ENCODE data around the gene ARMC5. TPM values are rescaled to one million over a fixed set of nuclear protein-coding genes. Genes with fewer than 3 reads are reported as not detected.
A peak's percentile ranks its signal among the peaks of the same experiment; 100 is the strongest.

The ARMC5 gene
- total and polyA plus RNA-seq, 12 donors: 3.8 to 11.9 (median 6.6) TPM

- intact Hi-C loops (cut with DNase I): loop anchor here in 4 of 10 donors (5.0 kb wide), 1 partner anchor 34 kb away; the partner anchor contains the start of gene RUSF1 (in 4 of the 4)
- peaks cover 0 to 52% (median 24%) of the 10 kb centered on the region in 9 donors for H3K36me3 ChIP-seq
- 84 to 85% methylated on average over 17 of the region's 17 CpGs for WGBS, 2 donors
Observed at GRCh38 chr16:31473264-31473984, 14.1 kb downstream of the ARMC5 start.

GRCh38 chr16:31474173-31474714 is 14.9 kb downstream of the ARMC5 start:
- Histone ChIP-seq H3K9me3 (no peaks in the 10 kb centered on the region), H3K27me3 (peaks cover 0 to 29% (median 0%) of the 10 kb centered on the region in 7 donors), H3K4me1 (peaks cover 8 to 34% (median 18%) of the 10 kb centered on the region in 9 donors), H3K27ac (no peak overlapping the region), H3K4me3 (no peak overlapping the region), H3K36me3 (peaks cover 0 to 54% (median 24%) of the 10 kb centered on the region in 9 donors)
- 76 to 79% methylated on average over 12 of the region's 12 CpGs for WGBS, 2 donors
- DNase-seq (no peak), ATAC-seq (no peak)
- intact Hi-C loops (cut with DNase I): loop anchor here in 4 of 10 donors (5.0 kb wide), 1 partner anchor 33 kb away; the partner anchor contains the start of gene RUSF1 (in 4 of the 4)
- TF ChIP-seq CTCF (IDR thresholded peaks at IDR 0.05): no peak

More at GRCh38 chr16:31473264-31473984, 14.1 kb downstream of the ARMC5 start:
- peak overlapping the region in 6 of 10 donors; percentile 90 to 96 (median 94) for H3K27ac ChIP-seq
- ATAC-seq (peak in 3 of 8 donors; percentile 0 to 2 (median 2)), DNase-seq (no peak)
- peaks cover 8 to 34% (median 18%) of the 10 kb centered on the region in 9 donors for H3K4me1 ChIP-seq
- no peak for TF ChIP-seq CTCF (IDR thresholded peaks at IDR 0.05)
- H3K9me3 ChIP-seq: no peaks in the 10 kb centered on the region
- peak overlapping the region in 4 of 10 donors; percentile 58 to 76 (median 69) for H3K4me3 ChIP-seq
- H3K27me3 ChIP-seq: peaks cover 0 to 29% (median 0%) of the 10 kb centered on the region in 7 donors

DNA sequence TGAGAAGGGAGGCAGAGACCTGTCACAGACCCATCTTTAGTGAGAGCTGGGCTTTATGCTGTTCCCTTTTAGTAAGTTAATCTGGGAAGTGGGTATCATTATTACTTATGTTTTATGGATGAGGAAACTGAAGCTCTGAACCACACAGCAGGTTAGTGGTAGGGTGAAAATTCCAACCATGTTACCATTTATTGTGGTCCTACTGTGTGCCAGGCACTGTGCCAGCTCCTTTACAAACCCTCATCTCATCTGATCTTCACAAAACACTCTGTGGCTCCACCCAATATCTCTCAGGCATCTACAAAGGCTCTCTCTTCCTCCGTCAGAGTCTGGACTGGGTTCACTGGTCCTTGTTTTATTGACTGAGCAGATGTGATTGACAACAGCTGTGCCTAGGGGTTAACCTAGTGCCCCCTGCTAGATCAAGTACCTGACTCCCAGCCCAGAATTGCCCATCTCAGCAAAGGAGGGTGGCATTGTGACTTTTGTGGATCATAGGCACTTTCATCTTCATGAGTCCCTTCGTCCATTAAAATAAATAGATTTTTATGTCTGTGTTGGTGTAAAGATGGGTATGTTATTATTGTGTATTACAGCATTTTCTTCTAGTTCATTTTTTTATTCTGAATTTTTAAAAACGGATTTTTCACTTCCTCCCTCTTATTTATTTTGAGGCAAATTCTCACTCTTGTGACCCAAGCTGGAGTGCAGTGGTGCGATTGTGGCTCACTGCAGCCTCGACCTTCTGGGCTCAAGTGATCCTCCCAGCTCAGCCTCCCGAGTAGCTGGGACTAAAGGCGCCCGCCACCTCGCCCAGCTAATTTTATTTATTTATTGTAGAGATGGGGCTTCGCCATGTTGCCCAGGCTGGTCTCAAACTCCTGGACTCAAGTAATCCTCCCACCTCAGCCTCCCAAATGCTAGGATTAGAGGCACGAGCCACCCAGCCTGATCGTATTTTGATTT is 15.8 kb downstream of the ARMC5 start:
- H3K36me3 ChIP-seq: peaks cover 0 to 54% (median 24%) of the 10 kb centered on the region in 9 donors
- H3K4me3 ChIP-seq: no peak overlapping the region
- DNase-seq (no peak), ATAC-seq (no peak)
- intact Hi-C loops (cut with DNase I): loop anchor here in 4 of 10 donors (5.0 kb wide), 1 partner anchor 32 kb away; the partner anchor contains the start of gene RUSF1 (in 4 of the 4)
- H3K9me3 ChIP-seq: no peaks in the 10 kb centered on the region
- WGBS, 2 donors: 93% methylated on average over 12 of the region's 12 CpGs
- peaks cover 8 to 38% (median 18%) of the 10 kb centered on the region in 9 donors for H3K4me1 ChIP-seq
- TF ChIP-seq CTCF (IDR thresholded peaks at IDR 0.05): no peak
- H3K27me3 ChIP-seq: peaks cover 0 to 29% (median 0%) of the 10 kb centered on the region in 7 donors
- H3K27ac ChIP-seq: no peak overlapping the region
